Ascending aorta (tissue), 2 donors: Measurements from ENCODE around the gene ARHGEF10L. TPM values are rescaled to one million over a fixed set of nuclear protein-coding genes. Genes with fewer than 3 reads are reported as not detected.

ENCODE experiments used
- DNase-seq, 2 donors: peaks; one replicate each; pipeline ENCODE4 v3.0.0-alpha.2; 2019; ENCODE audit warnings: low spot score in 2 of 2
- H3K27ac ChIP-seq, 2 donors: fragments of 200-600 bp; sonication (generic); one replicate each; pipeline ENCODE4 v1.5.1; 2016 to 2017; ENCODE audit warnings: mild to moderate bottlenecking in 1 of 2
- H3K27me3 ChIP-seq: fragments of 200-600 bp; sonication (generic); one replicate; pipeline ENCODE4 v1.5.1; 2017
- H3K36me3 ChIP-seq, 2 donors: fragments of 200-600 bp; sonication (generic); one replicate each; pipeline ENCODE4 v1.5.1; 2016
- H3K4me1 ChIP-seq, 2 donors: fragments of 200-600 bp; sonication (generic); one replicate each; pipeline ENCODE4 v1.5.1; 2016 to 2017; ENCODE audit warnings: mild to moderate bottlenecking in 1 of 2
- H3K4me3 ChIP-seq, 2 donors: fragments of 200-600 bp; sonication (generic); one replicate each; pipeline ENCODE4 v1.5.1; 2016 to 2017; ENCODE audit warnings: mild to moderate bottlenecking in 1 of 2
- H3K9me3 ChIP-seq, 2 donors: fragments of 200-600 bp; sonication (generic); one replicate each; pipeline ENCODE4 v1.5.1; 2016
- intact Hi-C: fragments of 100-400 bp; cut with DNase I; formaldehyde crosslinking; loops from one replicate; pipeline ENCODE4 v1.15.1; 2023
- total RNA-seq: library from RNA; depleted of rRNA; stranded (reverse); fragments of >200 nt; gene quantifications from one replicate; pipeline ENCODE4 v1.1.0, GENCODE V29; 2016
- TF ChIP-seq, protein P1 (sequence below), 3 experiments: fragments of 200-600 bp in 2 of 3; fragments of 450-650 bp in 1 of 3; sonication (generic) in 2 of 3; IDR thresholded peaks; one replicate each; pipeline ENCODE4 v1.5.1; 2016 to 2019; ENCODE audit warnings: antibody characterized with exemption in 3 of 3, mild to moderate bottlenecking in 1 of 3, moderate library complexity in 1 of 3

ARHGEF10L gene
- total RNA-seq, 1 donor from 2014 or later = 177 TPM

DNA sequence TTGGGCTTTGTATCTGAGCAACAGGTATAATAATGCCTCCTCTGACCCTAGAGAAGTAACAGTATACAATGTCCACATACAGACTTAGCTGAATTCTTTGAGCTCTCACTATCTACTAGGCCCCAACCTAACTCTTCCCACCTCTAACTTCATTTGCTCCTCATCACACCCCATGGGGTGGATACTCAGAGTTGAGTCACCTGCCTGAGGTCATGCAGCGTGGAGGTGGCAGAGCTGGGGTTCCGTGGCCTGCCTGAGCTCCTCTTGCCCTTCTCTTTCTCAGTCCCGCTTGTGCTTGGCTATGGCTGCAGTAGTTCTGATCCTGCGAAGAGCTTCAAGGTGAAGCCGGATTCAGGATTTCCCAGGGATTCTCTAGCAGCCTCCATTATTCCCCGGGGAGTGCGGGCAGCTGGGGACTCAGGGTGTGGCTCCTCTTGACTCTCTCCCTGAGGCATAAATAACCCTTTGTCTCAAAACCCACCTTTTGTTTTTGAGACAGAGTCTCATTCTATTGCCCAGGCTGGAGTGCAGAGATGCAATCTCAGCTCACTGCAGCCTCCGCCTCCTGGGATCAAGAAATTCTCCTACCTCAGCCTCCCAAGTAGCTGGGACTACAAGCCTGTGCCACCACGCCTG, 185.7 kb downstream of the ARHGEF10L start:
- intact Hi-C loops = no loop called here
- no peaks in the 10 kb centered on the region for H3K27me3 ChIP-seq
- H3K27ac ChIP-seq = no peak overlapping the region
- DNase-seq = no peak
- TF ChIP-seq, protein P1, sequence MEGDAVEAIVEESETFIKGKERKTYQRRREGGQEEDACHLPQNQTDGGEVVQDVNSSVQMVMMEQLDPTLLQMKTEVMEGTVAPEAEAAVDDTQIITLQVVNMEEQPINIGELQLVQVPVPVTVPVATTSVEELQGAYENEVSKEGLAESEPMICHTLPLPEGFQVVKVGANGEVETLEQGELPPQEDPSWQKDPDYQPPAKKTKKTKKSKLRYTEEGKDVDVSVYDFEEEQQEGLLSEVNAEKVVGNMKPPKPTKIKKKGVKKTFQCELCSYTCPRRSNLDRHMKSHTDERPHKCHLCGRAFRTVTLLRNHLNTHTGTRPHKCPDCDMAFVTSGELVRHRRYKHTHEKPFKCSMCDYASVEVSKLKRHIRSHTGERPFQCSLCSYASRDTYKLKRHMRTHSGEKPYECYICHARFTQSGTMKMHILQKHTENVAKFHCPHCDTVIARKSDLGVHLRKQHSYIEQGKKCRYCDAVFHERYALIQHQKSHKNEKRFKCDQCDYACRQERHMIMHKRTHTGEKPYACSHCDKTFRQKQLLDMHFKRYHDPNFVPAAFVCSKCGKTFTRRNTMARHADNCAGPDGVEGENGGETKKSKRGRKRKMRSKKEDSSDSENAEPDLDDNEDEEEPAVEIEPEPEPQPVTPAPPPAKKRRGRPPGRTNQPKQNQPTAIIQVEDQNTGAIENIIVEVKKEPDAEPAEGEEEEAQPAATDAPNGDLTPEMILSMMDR (IDR thresholded peaks at IDR 0.05) = no peak
- H3K9me3 ChIP-seq = no peaks in the 10 kb centered on the region
- H3K36me3 ChIP-seq = no peaks in the 10 kb centered on the region
- no peaks in the 10 kb centered on the region for H3K4me1 ChIP-seq
- no peak overlapping the region for H3K4me3 ChIP-seq

DNA sequence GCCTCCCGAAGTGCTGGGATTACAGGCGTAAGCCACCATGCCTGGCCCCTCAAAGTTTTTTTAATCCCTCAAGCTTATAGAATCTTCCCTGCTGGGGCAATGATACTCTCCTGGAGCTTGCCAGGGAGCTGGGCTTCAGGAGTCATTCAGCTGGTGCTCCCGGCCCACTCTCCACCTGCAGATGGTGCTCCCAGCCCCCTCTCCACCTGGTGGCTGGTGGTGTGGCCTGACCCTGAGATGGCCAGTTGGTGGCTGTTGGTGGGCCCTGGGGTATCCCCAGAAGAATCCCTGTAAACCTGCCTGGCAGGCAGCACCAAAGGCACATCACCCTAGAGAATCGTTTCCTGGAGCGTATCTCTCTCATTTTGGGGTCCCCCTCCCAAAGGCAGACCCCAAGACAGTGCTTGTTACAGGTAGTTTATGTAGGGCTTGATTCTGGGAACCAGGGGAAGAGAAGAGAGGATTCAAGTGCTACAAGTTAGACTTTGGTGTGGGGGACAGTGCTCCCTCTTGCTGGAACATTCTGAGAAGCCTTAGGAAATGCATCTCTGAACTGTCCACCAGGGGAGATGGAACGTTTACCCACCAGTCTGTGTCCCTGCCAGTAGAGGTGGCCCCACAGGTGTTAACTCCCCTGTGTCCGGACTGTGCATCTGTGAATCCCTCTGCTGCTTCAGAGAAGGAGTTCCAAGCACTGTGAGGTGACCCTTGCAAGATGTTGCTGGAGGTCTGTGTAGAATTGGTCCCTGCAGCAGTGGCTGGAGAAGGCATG, 186.5 kb downstream of the ARHGEF10L start:
- Histone ChIP-seq H3K36me3 (no peaks in the 10 kb centered on the region), H3K27me3 (no peaks in the 10 kb centered on the region)

DNA sequence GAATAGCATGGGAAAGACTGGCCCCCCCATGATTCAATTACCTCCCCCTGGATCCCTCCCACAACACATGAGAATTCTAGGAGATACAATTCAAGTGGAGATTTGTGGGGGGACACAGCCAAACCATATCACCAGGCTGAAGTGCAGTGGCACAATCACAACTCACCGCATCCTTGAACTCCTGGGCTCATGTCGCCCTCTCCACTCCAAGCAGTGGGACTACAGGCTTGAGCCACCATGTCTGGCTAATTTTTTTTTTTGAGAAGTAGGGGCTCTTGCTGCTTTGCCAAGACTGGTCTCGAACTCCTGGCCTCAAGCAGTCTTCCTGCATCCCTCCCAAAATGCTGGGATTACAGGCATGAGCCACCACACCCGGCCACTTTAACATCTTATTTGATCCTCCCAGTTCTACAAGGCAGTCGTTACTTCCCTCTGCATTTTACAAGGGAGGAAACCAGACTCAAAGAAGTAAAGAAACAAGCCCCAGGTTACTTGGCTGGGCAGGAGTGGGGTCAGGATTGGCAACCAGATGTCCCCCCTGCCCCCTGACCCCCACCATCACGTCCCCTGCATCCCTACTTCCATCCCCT, 188.7 kb downstream of the ARHGEF10L start:
- H3K27ac ChIP-seq = no peak overlapping the region
- TF ChIP-seq, protein P1 (IDR thresholded peaks at IDR 0.05) = no peak
- no peaks in the 10 kb centered on the region for H3K27me3 ChIP-seq
- no peak for DNase-seq
- H3K9me3 ChIP-seq = no peaks in the 10 kb centered on the region
- intact Hi-C loops = no loop called here
- no peaks in the 10 kb centered on the region for H3K36me3 ChIP-seq
- no peak overlapping the region for H3K4me3 ChIP-seq
- no peaks in the 10 kb centered on the region for H3K4me1 ChIP-seq

More for the DNA sequence above, 186.5 kb downstream of the ARHGEF10L start:
- Histone ChIP-seq H3K9me3 (no peaks in the 10 kb centered on the region), H3K27ac (no peak overlapping the region), H3K4me3 (no peak overlapping the region), H3K4me1 (no peaks in the 10 kb centered on the region)
- TF ChIP-seq, protein P1 (IDR thresholded peaks at IDR 0.05) = no peak
- no peak for DNase-seq
- intact Hi-C loops = no loop called here

DNA sequence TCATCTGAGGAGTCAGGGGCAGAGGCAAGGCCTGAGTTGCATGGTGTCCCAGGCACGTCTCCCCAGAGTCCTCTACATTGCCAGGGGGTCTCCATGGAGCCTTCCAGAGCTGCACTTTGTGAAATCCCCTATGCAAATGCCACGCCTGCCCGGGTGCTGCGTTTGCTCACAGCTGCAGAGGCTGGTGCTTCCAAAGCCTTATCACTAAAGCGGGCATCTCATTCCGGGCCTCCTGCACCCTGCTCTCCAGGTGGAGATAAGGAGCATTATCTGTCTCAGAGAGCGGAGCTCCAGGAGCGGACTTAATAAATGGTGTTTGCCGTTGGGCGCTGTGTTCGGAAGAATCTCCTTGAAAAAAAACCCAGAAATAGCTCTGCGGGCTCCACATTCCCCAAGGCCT, 189.8 kb downstream of the ARHGEF10L start:
- H3K36me3 ChIP-seq = no peaks in the 10 kb centered on the region
- intact Hi-C loops = no loop called here
- no peak overlapping the region for H3K27ac ChIP-seq
- no peaks in the 10 kb centered on the region for H3K27me3 ChIP-seq
- no peaks in the 10 kb centered on the region for H3K9me3 ChIP-seq
- H3K4me3 ChIP-seq = no peak overlapping the region
- TF ChIP-seq, protein P1 (IDR thresholded peaks at IDR 0.05) = no peak
- DNase-seq = no peak
- H3K4me1 ChIP-seq = no peaks in the 10 kb centered on the region

DNA sequence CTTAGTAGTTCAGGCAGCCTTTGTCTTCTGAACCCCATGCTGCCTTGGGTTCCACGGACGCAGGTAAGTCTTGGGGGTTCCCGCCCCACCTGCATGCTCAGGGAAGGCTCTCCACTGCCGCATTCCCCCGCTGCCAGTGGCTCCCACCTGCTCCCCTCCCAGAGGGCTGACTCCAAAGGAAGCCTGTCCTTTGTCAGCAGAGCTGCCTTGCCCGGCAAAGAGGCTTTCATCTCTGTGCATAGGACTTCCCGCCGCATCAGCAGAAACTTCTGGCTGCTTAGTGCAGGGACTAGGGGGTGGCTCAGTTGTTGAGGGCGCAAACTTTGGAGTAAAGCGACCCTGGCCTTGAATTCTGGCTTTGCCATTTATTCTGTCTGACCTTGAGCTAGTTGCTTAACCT, 190.4 kb downstream of the ARHGEF10L start:
- intact Hi-C loops = no loop called here
- H3K27me3 ChIP-seq = no peaks in the 10 kb centered on the region
- no peaks in the 10 kb centered on the region for H3K36me3 ChIP-seq
- no peak overlapping the region for H3K4me3 ChIP-seq
- no peaks in the 10 kb centered on the region for H3K4me1 ChIP-seq
- no peak for DNase-seq
- no peaks in the 10 kb centered on the region for H3K9me3 ChIP-seq
- TF ChIP-seq, protein P1 (IDR thresholded peaks at IDR 0.05) = no peak
- H3K27ac ChIP-seq = no peak overlapping the region
